Peyer's patch (tissue), 4 donors: Measurements from ENCODE around the gene LAMA4. TPM values are rescaled to one million over a fixed set of nuclear protein-coding genes. Genes with fewer than 3 reads are reported as not detected.

Experiments
- DNase-seq, 3 donors: peaks; one replicate each; pipeline ENCODE4 v3.0.0-alpha.2; 2017 to 2019
- H3K27ac ChIP-seq, 4 donors: fragments of 200-600 bp; sonication (generic); one replicate each; pipeline ENCODE4 v1.5.1; 2016 to 2019
- H3K27me3 ChIP-seq, 2 donors: fragments of 200-600 bp; sonication (generic); one replicate each; pipeline ENCODE4 v1.5.1; 2019
- H3K36me3 ChIP-seq, 3 donors: fragments of 200-600 bp; sonication (generic); one replicate each; pipeline ENCODE4 v1.5.1; 2016 to 2019
- H3K4me1 ChIP-seq, 4 donors: fragments of 200-600 bp; sonication (generic); one replicate each; pipeline ENCODE4 v1.5.1; 2016 to 2019
- H3K4me3 ChIP-seq, 4 donors: fragments of 200-600 bp; sonication (generic); 1 replicate in 3 of 4; 2 replicates in 1 of 4; pipeline ENCODE4 v1.5.1; 2016 to 2019; ENCODE audit warnings: mild to moderate bottlenecking in 1 of 4
- H3K9me3 ChIP-seq, 4 donors: fragments of 200-600 bp; sonication (generic); one replicate each; pipeline ENCODE4 v1.5.1; 2016 to 2019; ENCODE audit warnings: mild to moderate bottlenecking in 1 of 4
- CTCF ChIP-seq, 6 experiments: fragments of 450-650 bp in 4 of 6; fragments of 200-600 bp in 2 of 6; sonication (generic) in 1 of 6; IDR thresholded peaks; one replicate each; pipeline ENCODE4 v1.5.1; 2017 to 2019; ENCODE audit warnings: antibody characterized with exemption in 6 of 6, mild to moderate bottlenecking in 3 of 6, moderate library complexity in 1 of 6
- POLR2A ChIP-seq, 2 donors: fragments of 450-650 bp; IDR thresholded peaks; one replicate each; pipeline ENCODE4 v1.5.1; 2017; ENCODE audit warnings: antibody characterized with exemption in 2 of 2, mild to moderate bottlenecking in 2 of 2, moderate library complexity in 2 of 2
- total RNA-seq, 4 donors: library from RNA; depleted of rRNA; stranded (reverse); fragments of >200 nt; gene quantifications; one replicate each; pipeline ENCODE4 v1.1.0, GENCODE V29; 2016

Gene LAMA4
- total RNA-seq, 4 donors from 2014 or later, result 10.0 to 99.0 (median 28.9) TPM

GRCh38 chr6:112247275-112247674 is 7.1 kb downstream of the LAMA4 start:
- H3K27ac ChIP-seq, result peak overlapping the region in 2 of 4 donors; percentile 19 to 84
- H3K36me3 ChIP-seq, result no peaks in the 10 kb centered on the region
- H3K27me3 ChIP-seq, result no peaks in the 10 kb centered on the region
- TF ChIP-seq POLR2A (IDR thresholded peaks at IDR 0.05), result no peak
- TF ChIP-seq CTCF (IDR thresholded peaks at IDR 0.05), result no peak
- no peak for DNase-seq
- H3K4me3 ChIP-seq, result no peak overlapping the region
- H3K4me1 ChIP-seq, result peaks cover 0 to 23% (median 0%) of the 10 kb centered on the region in 4 donors
- H3K9me3 ChIP-seq, result no peaks in the 10 kb centered on the region

- H3K4me3 ChIP-seq, result no peak overlapping the region
- no peaks in the 10 kb centered on the region for H3K27me3 ChIP-seq
- no peak for DNase-seq
- no peak for TF ChIP-seq POLR2A (IDR thresholded peaks at IDR 0.05)
- peaks cover 0 to 23% (median 0%) of the 10 kb centered on the region in 4 donors for H3K4me1 ChIP-seq
- no peaks in the 10 kb centered on the region for H3K9me3 ChIP-seq
- H3K27ac ChIP-seq, result peak overlapping the region; percentile 34 to 84 (median 52)
- no peaks in the 10 kb centered on the region for H3K36me3 ChIP-seq
Measured at GRCh38 chr6:112245511-112246203, 8.7 kb downstream of the LAMA4 start.

GRCh38 chr6:112243861-112244827 is 10.2 kb downstream of the LAMA4 start:
- Histone ChIP-seq H3K27ac (peak overlapping the region; percentile 34 to 84 (median 52)), H3K4me1 (peaks cover 0 to 23% (median 0%) of the 10 kb centered on the region in 4 donors), H3K4me3 (no peak overlapping the region), H3K36me3 (no peaks in the 10 kb centered on the region), H3K9me3 (no peaks in the 10 kb centered on the region), H3K27me3 (no peaks in the 10 kb centered on the region)
- no peak for DNase-seq
- TF ChIP-seq POLR2A (IDR thresholded peaks at IDR 0.05) (no peak), CTCF (IDR thresholded peaks at IDR 0.05) (no peak)

- H3K27me3 ChIP-seq, result no peaks in the 10 kb centered on the region
- TF ChIP-seq CTCF (IDR thresholded peaks at IDR 0.05) (no peak), POLR2A (IDR thresholded peaks at IDR 0.05) (no peak)
- peaks cover 0 to 21% (median 0%) of the 10 kb centered on the region in 4 donors for H3K4me1 ChIP-seq
- no peaks in the 10 kb centered on the region for H3K9me3 ChIP-seq
- H3K36me3 ChIP-seq, result no peaks in the 10 kb centered on the region
- H3K4me3 ChIP-seq, result no peak overlapping the region
- DNase-seq, result no peak
- H3K27ac ChIP-seq, result no peak overlapping the region
Measured at GRCh38 chr6:112241820-112242429, 12.4 kb downstream of the LAMA4 start.

- Histone ChIP-seq H3K4me3 (no peak overlapping the region), H3K27ac (peak overlapping the region in 3 of 4 donors; percentile 11 to 79 (median 31)), H3K36me3 (no peaks in the 10 kb centered on the region), H3K4me1 (no peaks in the 10 kb centered on the region), H3K9me3 (no peaks in the 10 kb centered on the region), H3K27me3 (no peaks in the 10 kb centered on the region)
- TF ChIP-seq POLR2A (IDR thresholded peaks at IDR 0.05) (no peak), CTCF (IDR thresholded peaks at IDR 0.05) (no peak)
- DNase-seq, result no peak
Measured at GRCh38 chr6:112237595-112237994, 16.8 kb downstream of the LAMA4 start.
